H1 (cell line): ENCODE data around the gene CGRRF1. TPM values are rescaled to one million over a fixed set of nuclear protein-coding genes. Genes with fewer than 3 reads are reported as not detected.

Experiments used
- CTCF ChIA-PET: fragments of 300-600 bp; sonication (Branson Sonifier 250); formaldehyde crosslinking; loops from one replicate; lab custom pipeline; 2021; ENCODE audit not compliant: partially characterized antibody; lab: Charles Lee
- POLR2A ChIA-PET: fragments of 300-600 bp; sonication (Branson Sonifier 250); formaldehyde crosslinking; loops from one replicate; lab custom pipeline; 2021; ENCODE audit warnings: inconsistent platforms; ENCODE audit not compliant: partially characterized antibody; lab: Charles Lee
- DNase-seq, 2 experiments: peaks; one replicate each; pipeline versions ENCODE4 v3.0.0 to v3.0.0-alpha.2; 2010 to 2022; ENCODE audit warnings: low spot score in 2 of 2, low read depth in 1 of 2, mixed read lengths in 1 of 2
- FAIRE-seq: peaks from 2 replicates; lab custom pipeline; 2011; peaks lifted over from hg19 to GRCh38; lab: Jason Lieb, UNC
- H2AFZ ChIP-seq: 2 replicates; pipeline ENCODE4 v1.8.1; 2012; ENCODE audit warnings: low read length, inconsistent platforms
- H2AK5ac ChIP-seq: 2 replicates; pipeline ENCODE4 v1.6.1; 2013; ENCODE audit warnings: low read depth, low read length
- H2BK120ac ChIP-seq: replicated peaks from 2 replicates; pipeline ENCODE3; 2013; ENCODE audit warnings: low read depth, low read length, inconsistent platforms
- H2BK12ac ChIP-seq: 2 replicates; pipeline ENCODE4 v1.6.1; 2013; ENCODE audit warnings: low read depth, low read length
- H2BK15ac ChIP-seq: 2 replicates; pipeline ENCODE4 v1.6.1; 2013; ENCODE audit warnings: low read length
- H2BK20ac ChIP-seq: 2 replicates; pipeline ENCODE4 v1.6.1; 2013; ENCODE audit warnings: low read length
- H2BK5ac ChIP-seq: 2 replicates; pipeline ENCODE4 v1.6.1; 2013; ENCODE audit warnings: low read depth, low read length
- H3K14ac ChIP-seq: 2 replicates; pipeline ENCODE4 v1.6.1; 2013; ENCODE audit warnings: inconsistent platforms; ENCODE audit not compliant: insufficient read length
- H3K18ac ChIP-seq: 2 replicates; pipeline ENCODE4 v1.6.1; 2013; ENCODE audit warnings: low read length; ENCODE audit errors: extremely low read depth
- H3K23ac ChIP-seq: 2 replicates; pipeline ENCODE4 v1.6.1; 2013; ENCODE audit warnings: inconsistent platforms; ENCODE audit not compliant: insufficient read length
- H3K23me2 ChIP-seq: 2 replicates; pipeline ENCODE4 v1.6.1; 2013; ENCODE audit warnings: low read depth, low read length
- H3K27ac ChIP-seq: 2 replicates; pipeline ENCODE4 v1.6.1; 2011; ENCODE audit warnings: low read depth, low read length, inconsistent platforms
- H3K27me3 ChIP-seq, 4 experiments: replicated peaks in 1 of 4; 1 replicate in 1 of 4; 2 replicates in 3 of 4; pipeline versions ENCODE4 v1.6.1 to v1.8.1; 2011 to 2013; ENCODE audit warnings: low read length in 3 of 4, mild to moderate bottlenecking in 3 of 4, inconsistent platforms in 2 of 4, mixed read lengths in 2 of 4, moderate library complexity in 1 of 4; ENCODE audit not compliant: control insufficient read depth in 3 of 4, insufficient read depth in 3 of 4; ENCODE audit errors: extremely low read depth in 1 of 4
- H3K36me3 ChIP-seq, 4 experiments: 2 replicates each; pipeline versions ENCODE4 v1.6.1 to v1.8.1; 2011 to 2013; ENCODE audit warnings: mild to moderate bottlenecking in 4 of 4, low read length in 3 of 4, moderate library complexity in 2 of 4, control low read depth in 1 of 4, inconsistent platforms in 1 of 4; ENCODE audit not compliant: insufficient read depth in 4 of 4, control insufficient read depth in 2 of 4
- H3K4ac ChIP-seq: replicated peaks from 2 replicates; pipeline ENCODE3; 2013; ENCODE audit warnings: low read length, low read depth, mixed read lengths, inconsistent platforms; ENCODE audit not compliant: insufficient read length
- H3K4me1 ChIP-seq, 4 experiments: replicated peaks in 1 of 4; 1 replicate in 1 of 4; 2 replicates in 3 of 4; pipeline versions ENCODE4 v1.6.1 to v1.8.1; 2011 to 2013; ENCODE audit warnings: low read length in 3 of 4, inconsistent platforms in 2 of 4, mixed read lengths in 1 of 4; ENCODE audit not compliant: insufficient read depth in 4 of 4, control insufficient read depth in 3 of 4
- H3K4me2 ChIP-seq, 2 experiments: 2 replicates each; pipeline versions ENCODE4 v1.6.1 to v1.8.1; 2011 to 2013; ENCODE audit warnings: low read depth in 2 of 2, low read length in 2 of 2, control low read depth in 1 of 2, inconsistent platforms in 1 of 2, mild to moderate bottlenecking in 1 of 2; ENCODE audit not compliant: insufficient read depth in 1 of 2
- H3K4me3 ChIP-seq, 4 experiments: fragments of 200-600, 300-600 bp in 1 of 4; sonication (generic), shearing (Covaris generic), sonication (Bioruptor Twin) in 1 of 4; 2 replicates each; pipeline versions ENCODE4 v1.5.1 to v1.8.1; 2011 to 2016; ENCODE audit warnings: low read length in 4 of 4, low read depth in 3 of 4, control low read depth in 2 of 4, inconsistent platforms in 2 of 4, mild to moderate bottlenecking in 2 of 4, mixed read lengths in 1 of 4, moderate library complexity in 1 of 4; ENCODE audit not compliant: insufficient read depth in 2 of 4; ENCODE audit errors: extremely low read depth in 1 of 4
- H3K56ac ChIP-seq: replicated peaks from 2 replicates; pipeline ENCODE3; 2013; ENCODE audit warnings: low read depth, mild to moderate bottlenecking, mixed read lengths, low read length, inconsistent platforms; ENCODE audit not compliant: insufficient read length
- H3K79me1 ChIP-seq: 2 replicates; pipeline ENCODE4 v1.6.1; 2013; ENCODE audit warnings: low read depth, low read length, control low read depth
- H3K79me2 ChIP-seq, 2 experiments: 2 replicates each; pipeline versions ENCODE4 v1.6.1 to v1.8.1; 2012 to 2013; ENCODE audit warnings: low read length in 2 of 2, mild to moderate bottlenecking in 2 of 2, inconsistent platforms in 1 of 2; ENCODE audit not compliant: insufficient read depth in 2 of 2, control insufficient read depth in 1 of 2
- H3K9ac ChIP-seq, 4 experiments: replicated peaks in 1 of 4; 1 replicate in 1 of 4; 2 replicates in 3 of 4; pipeline versions ENCODE4 v1.6.1 to v1.8.1; 2011 to 2013; ENCODE audit warnings: low read depth in 3 of 4, low read length in 3 of 4, control low read depth in 2 of 4, mild to moderate bottlenecking in 2 of 4, moderate library complexity in 2 of 4, inconsistent platforms in 1 of 4; ENCODE audit errors: extremely low read depth in 1 of 4
- H3K9me3 ChIP-seq, 2 experiments: 2 replicates each; pipeline versions ENCODE4 v1.6.1 to v1.8.1; 2012 to 2013; ENCODE audit warnings: mild to moderate bottlenecking in 2 of 2, moderate library complexity in 2 of 2, control low read depth in 1 of 2, inconsistent platforms in 1 of 2, low read depth in 1 of 2, low read length in 1 of 2, mixed read lengths in 1 of 2; ENCODE audit not compliant: insufficient read depth in 2 of 2
- H4K20me1 ChIP-seq, 2 experiments: replicated peaks in 1 of 2; 2 replicates each; pipeline versions ENCODE3 to v1.8.1; 2011 to 2013; ENCODE audit warnings: inconsistent platforms in 2 of 2, low read length in 2 of 2, mild to moderate bottlenecking in 1 of 2; ENCODE audit not compliant: insufficient read depth in 2 of 2, control insufficient read depth in 1 of 2
- H4K5ac ChIP-seq: 2 replicates; pipeline ENCODE4 v1.6.1; 2013; ENCODE audit warnings: low read length, low read depth, mixed read lengths, inconsistent platforms; ENCODE audit not compliant: insufficient read length
- H4K8ac ChIP-seq: 2 replicates; pipeline ENCODE4 v1.8.0; 2013; ENCODE audit warnings: mild to moderate bottlenecking, moderate library complexity, low read length, inconsistent platforms; ENCODE audit not compliant: insufficient read depth; ENCODE audit errors: extremely low read depth
- H4K91ac ChIP-seq: replicated peaks from 2 replicates; pipeline ENCODE3; 2013; ENCODE audit warnings: low read length, mixed read lengths, inconsistent platforms; ENCODE audit not compliant: insufficient read length
- CBX8 ChIP-seq: fragments of 300-800, 300-1000 bp; sonication (generic); IDR thresholded peaks from 2 replicates; pipeline ENCODE4 v1.7.1; 2016; ENCODE audit warnings: low read depth, low read length, borderline replicate concordance
- CEBPB ChIP-seq: IDR thresholded peaks from 2 replicates; pipeline ENCODE4 v1.6.1; 2012; ENCODE audit warnings: low read depth, low read length
- EGR1 ChIP-seq: IDR thresholded peaks from 2 replicates; pipeline ENCODE4 v1.6.1; 2011; ENCODE audit warnings: low read depth, low read length, borderline replicate concordance
- HDAC2 ChIP-seq, 2 experiments: fragments of 300-600 bp in 1 of 2; sonication (generic) in 1 of 2; IDR thresholded peaks; 2 replicates each; pipeline ENCODE4 v1.6.1; 2011 to 2012; ENCODE audit warnings: low read depth in 2 of 2, low read length in 2 of 2, mild to moderate bottlenecking in 2 of 2, moderate library complexity in 2 of 2, borderline replicate concordance in 1 of 2, inconsistent platforms in 1 of 2
- MAFK ChIP-seq: IDR thresholded peaks from 2 replicates; pipeline ENCODE4 v1.6.1; 2012; ENCODE audit warnings: low read depth, mild to moderate bottlenecking, improper control_type of control experiment, low read length
- NANOG ChIP-seq: IDR thresholded peaks from 2 replicates; pipeline ENCODE4 v1.6.1; 2011; ENCODE audit warnings: low read length, low read depth, mild to moderate bottlenecking, inconsistent platforms; ENCODE audit not compliant: insufficient read depth, poor library complexity, severe bottlenecking
- NRF1 ChIP-seq: IDR thresholded peaks from 2 replicates; pipeline ENCODE4 v1.6.1; 2011; ENCODE audit warnings: mild to moderate bottlenecking, low read depth, low read length, improper control_type of control experiment
- TAF1 ChIP-seq: IDR thresholded peaks from 2 replicates; pipeline ENCODE4 v1.6.1; 2011; ENCODE audit warnings: mild to moderate bottlenecking, low read depth, low read length
- TEAD4 ChIP-seq: IDR thresholded peaks from 2 replicates; pipeline ENCODE4 v1.6.1; 2012; ENCODE audit warnings: low read depth, low read length, inconsistent platforms, mixed read lengths
- WGBS, 2 experiments: shearing (Covaris generic) in 1 of 2; methylation state at CpG; one replicate each; pipeline versions ENCODE4 v1.1.6 to v1.1.7; 2013 to 2015; ENCODE audit warnings: low lambda C conversion rate in 2 of 2, mixed read lengths in 2 of 2, inconsistent platforms in 1 of 2, low coverage in 1 of 2, missing lambda C conversion rate in 1 of 2; ENCODE audit not compliant: insufficient replicate concordance in 2 of 2, insufficient coverage in 1 of 2, insufficient read length in 1 of 2; ENCODE audit errors: extremely low coverage in 1 of 2, missing lambda C conversion rate in 1 of 2; 5-methylcytosine and 5-hydroxymethylcytosine counted together
- polyA plus RNA-seq, 7 experiments: library from polyadenylated mRNA; depleted of rRNA in 3 of 7; stranded (reverse) in 5 of 7; unstranded in 2 of 7; fragments of >200 nt in 5 of 7; fragments of 200-250 nt in 2 of 7; gene quantifications; 1 replicate in 5 of 7; 2 replicates in 1 of 7; 4 replicates in 1 of 7; pipeline versions ENCODE4 v1.2.1 to v1.2.3, GENCODE V29; 2011 to 2013; ENCODE audit warnings: missing spikeins in 2 of 7, mixed read lengths in 2 of 7
- total RNA-seq: library from RNA; stranded (reverse); fragmentation: NEBNext Ultra II Directional; extraction: Animal tissue kit (Norgen Biotek cat#: 25700); gene quantifications from 2 replicates; pipeline ENCODE4 v1.2.1, GENCODE V29; 2021
- TF ChIP-seq, protein P1 (sequence below): IDR thresholded peaks from 2 replicates; pipeline ENCODE4 v1.6.1; 2011; ENCODE audit warnings: low read length, improper control_type of control experiment

The CGRRF1 gene
- total and polyA plus RNA-seq, 2 of the 8 experiments (the other 6 are each of a cell fraction or from before 2014, with no cell fraction given) = 7.4 to 20.2 TPM

DNA sequence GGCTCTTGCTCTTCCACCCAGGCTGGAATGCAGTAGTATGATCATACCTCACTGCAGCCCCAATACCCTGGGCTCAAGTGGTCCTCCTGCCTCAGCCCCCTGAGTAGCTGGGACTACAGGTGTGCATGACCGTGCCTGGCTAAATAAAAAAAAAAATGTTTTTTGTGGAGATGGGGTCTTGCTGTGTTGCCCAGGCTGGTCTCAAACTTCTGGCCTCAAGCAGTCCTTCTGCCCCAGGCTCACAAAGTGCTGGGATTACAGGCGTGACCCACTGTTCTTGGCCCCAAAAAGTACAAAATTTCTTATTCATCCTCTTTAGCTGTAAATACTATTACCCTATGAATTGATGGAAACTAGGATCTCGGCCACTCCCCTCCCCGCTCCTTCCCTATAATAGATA, 14.7 kb downstream of the CGRRF1 start:
- Histone ChIP-seq H3K56ac (no peak overlapping the region), H2BK15ac (no peak overlapping the region), H3K4me3 (no peak overlapping the region), H3K23me2 (no peaks in the 10 kb centered on the region), H4K91ac (no peak overlapping the region), H2BK5ac (no peak overlapping the region), H4K8ac (no peak overlapping the region), H2AFZ (no peak overlapping the region), H3K36me3 (peaks cover 0 to 18% (median 7%) of the 10 kb centered on the region in 4 experiments; a peak in 5 of 8 replicates), H2BK12ac (no peak overlapping the region), H3K9ac (no peak overlapping the region), H3K18ac (no peak overlapping the region), H3K79me2 (peaks cover 0 to 6% of the 10 kb centered on the region in 2 experiments; a peak in 2 of 4 replicates), H2BK20ac (no peak overlapping the region), H2AK5ac (no peak overlapping the region), H3K14ac (no peak overlapping the region), H3K9me3 (no peaks in the 10 kb centered on the region), H2BK120ac (no peak overlapping the region), H3K79me1 (no peaks in the 10 kb centered on the region; the same call in 1 of the 2 replicates), H4K20me1 (no peaks in the 10 kb centered on the region), H3K4me2 (no peak overlapping the region), H3K4me1 (no peaks in the 10 kb centered on the region), H4K5ac (no peak overlapping the region), H3K27me3 (no peaks in the 10 kb centered on the region), H3K27ac (no peak overlapping the region), H3K4ac (no peak overlapping the region), H3K23ac (no peak overlapping the region)
- CTCF ChIA-PET = interaction anchor here (0.7 to 1.3 kb wide), 4 partner anchors 8 to 290 kb away, joined by 3 to 5 read pairs (median 4); partner anchors contain the start of gene CGRRF1
- DNase-seq (no peak), FAIRE-seq (no peak)
- POLR2A ChIA-PET = no interaction called here
- 90% methylated on average over 4 of the region's 4 CpGs; no CpG with 5 or more reads in 1 of the 2 experiments for WGBS, 2 experiments
- TF ChIP-seq TAF1 (no peak), MAFK (no peak), EGR1 (no peak), NRF1 (no peak), CBX8 (no peak), NANOG (no peak), CEBPB (no peak), HDAC2 (IDR thresholded peaks at IDR 0.05; ENCODE audit: borderline replicate concordance in 1 of 2, low read depth in 2 of 2, low read length in 2 of 2) (no peak), TEAD4 (no peak)
- TF ChIP-seq, protein P1, sequence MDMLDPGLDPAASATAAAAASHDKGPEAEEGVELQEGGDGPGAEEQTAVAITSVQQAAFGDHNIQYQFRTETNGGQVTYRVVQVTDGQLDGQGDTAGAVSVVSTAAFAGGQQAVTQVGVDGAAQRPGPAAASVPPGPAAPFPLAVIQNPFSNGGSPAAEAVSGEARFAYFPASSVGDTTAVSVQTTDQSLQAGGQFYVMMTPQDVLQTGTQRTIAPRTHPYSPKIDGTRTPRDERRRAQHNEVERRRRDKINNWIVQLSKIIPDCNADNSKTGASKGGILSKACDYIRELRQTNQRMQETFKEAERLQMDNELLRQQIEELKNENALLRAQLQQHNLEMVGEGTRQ = no peak
